BLaER1 treated with 17β-estradiol and CSF1 and Interleukin-3, amounts not matched to agents 10 nM and 100 nM (cell line): ENCODE measurements around the gene KPTN.

Experiments
- H3K27ac ChIP-seq, 11 experiments: shearing (Covaris generic); formaldehyde crosslinking; 2 replicates each; pipeline ENCODE4 v1.8.1; 2022
- H3K27me3 ChIP-seq, 11 experiments: shearing (Covaris generic); formaldehyde crosslinking; 2 replicates each; pipeline ENCODE4 v1.8.1; 2022
- H3K36me3 ChIP-seq, 11 experiments: shearing (Covaris generic); formaldehyde crosslinking; 2 replicates each; pipeline ENCODE4 v1.8.1; 2022
- H3K4me1 ChIP-seq, 10 experiments: shearing (Covaris generic); formaldehyde crosslinking; 2 replicates each; pipeline ENCODE4 v1.8.1; 2022
- H3K4me2 ChIP-seq, 11 experiments: shearing (Covaris generic); formaldehyde crosslinking; 2 replicates each; pipeline ENCODE4 v1.8.1; 2022
- H3K4me3 ChIP-seq, 10 experiments: shearing (Covaris generic); formaldehyde crosslinking; 2 replicates each; pipeline ENCODE4 v1.8.1; 2022
- H3K9ac ChIP-seq, 11 experiments: shearing (Covaris generic); formaldehyde crosslinking; 2 replicates each; pipeline ENCODE4 v1.8.1; 2022
- H3K9me3 ChIP-seq, 11 experiments: shearing (Covaris generic); formaldehyde crosslinking; replicated peaks in 1 of 11; 2 replicates each; pipeline ENCODE4 v1.8.1; 2022
- H4K20me1 ChIP-seq, 11 experiments: shearing (Covaris generic); formaldehyde crosslinking; 2 replicates each; pipeline ENCODE4 v1.8.1; 2022
- Cebpa-rat ChIP-seq, 11 experiments: shearing (Covaris generic); IDR thresholded peaks; 2 replicates each; pipeline ENCODE4 v1.8.1; 2022

The KPTN gene

DNA sequence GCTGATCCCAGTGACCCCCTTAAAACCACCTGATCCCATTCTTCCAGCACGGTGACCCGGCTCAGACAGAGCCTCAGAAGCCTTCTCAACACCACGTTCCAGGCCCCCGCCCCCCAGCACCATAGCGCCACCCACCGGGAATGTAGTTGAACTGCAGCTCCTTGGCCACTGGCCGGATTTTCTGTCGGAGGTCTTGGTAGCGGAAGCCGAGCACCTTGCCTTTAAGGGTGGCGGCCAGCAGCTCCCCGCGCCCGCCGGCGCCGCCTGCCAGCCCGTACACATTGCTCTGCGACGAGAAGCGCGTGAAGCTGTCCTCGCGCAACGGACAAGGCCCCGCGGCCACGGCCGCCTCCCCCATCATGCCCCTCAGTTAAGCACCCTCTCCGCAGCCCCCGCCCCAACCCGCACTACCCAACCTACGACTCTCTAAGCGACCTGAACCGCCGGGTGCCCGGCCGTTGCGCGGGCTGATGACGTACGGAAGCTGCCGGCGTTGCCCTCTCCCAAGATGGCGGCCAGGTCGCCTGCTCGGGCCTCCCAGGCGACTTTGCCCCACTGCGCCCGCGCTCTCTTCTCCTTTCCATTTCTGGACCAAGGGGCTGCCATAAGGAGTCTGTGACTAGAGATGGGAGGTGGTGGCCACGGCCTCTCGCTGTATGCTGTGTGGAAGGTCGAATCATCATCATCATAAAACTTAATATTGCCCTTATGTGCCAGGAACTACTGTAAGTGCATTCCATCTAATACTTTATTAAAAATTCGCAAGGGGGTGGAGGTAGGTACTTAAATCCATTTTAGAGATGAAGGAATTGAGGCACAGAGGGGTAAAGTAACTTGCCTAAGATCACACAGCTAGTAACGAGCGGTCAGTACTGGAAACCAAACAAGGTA lies at the start of gene KPTN:
Gene KPTN (minus strand): TSS at position 420 of the 891 bp plus-strand sequence. CDS start 59 bp downstream, at position 361.
- Histone ChIP-seq H3K36me3 (peaks cover 0 to 13% (median under 1%) of the 10 kb centered on the region in 11 experiments; a peak in 11 of 22 replicates), H3K4me2 (peak within 1 kb of the TSS; percentile 75 to 92 (median 88)), H4K20me1 (peaks cover 0 to 13% (median 0%) of the 10 kb centered on the region in 11 experiments; a peak in 4 of 22 replicates), H3K9ac (peak within 1 kb of the TSS; percentile 89 to 97 (median 93)), H3K9me3 (no peaks in the 10 kb centered on the region), H3K4me1 (peaks cover 35 to 52% (median 48%) of the 10 kb centered on the region in 10 experiments), H3K27me3 (no peaks in the 10 kb centered on the region), H3K4me3 (peak within 1 kb of the TSS; percentile 60 to 79 (median 68)), H3K27ac (peak within 1 kb of the TSS; percentile 89 to 96 (median 93))
- TF ChIP-seq Cebpa-rat (IDR thresholded peaks at IDR 0.05), result no peak

DNA sequence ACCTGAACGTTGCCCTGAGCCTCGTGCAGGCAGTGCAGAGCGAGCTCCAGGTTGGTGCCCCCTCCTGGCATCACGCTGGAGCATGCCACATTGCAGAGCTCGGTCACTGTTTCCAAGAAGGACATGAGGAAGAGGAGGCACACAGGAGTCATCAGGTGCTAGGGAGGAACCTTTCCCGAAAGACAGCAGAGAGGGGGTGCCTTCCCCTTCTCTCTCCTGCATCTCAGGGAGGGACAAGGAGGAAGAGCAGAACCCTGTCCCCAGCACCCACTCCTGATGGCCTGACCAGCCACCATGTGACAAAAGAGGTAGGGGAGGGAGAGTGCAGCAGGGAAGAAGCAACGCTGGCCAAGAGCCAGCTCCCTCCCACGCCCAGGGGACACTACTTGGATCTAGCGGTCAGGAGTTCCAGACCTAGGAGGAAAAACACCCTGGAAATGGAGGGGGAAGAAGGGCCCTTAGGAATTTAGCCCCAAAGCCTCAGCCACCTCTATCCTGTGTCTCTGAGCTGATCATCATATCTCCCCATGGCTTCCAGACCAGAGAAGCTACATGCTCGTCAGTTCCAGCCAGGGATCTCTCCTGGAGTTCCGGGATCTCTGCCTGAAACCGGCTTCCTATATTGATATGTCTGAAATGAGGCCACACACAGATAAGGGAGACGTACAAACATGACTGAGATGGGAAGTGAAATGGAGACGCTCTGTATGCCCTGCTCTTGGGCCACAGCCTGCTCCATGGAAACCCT lies 47.8 kb upstream of the KPTN start:
- Histone ChIP-seq H3K36me3 (no peaks in the 10 kb centered on the region), H3K4me2 (peak overlapping the region in 2 of 11 experiments; percentile 1 to 46; a peak in 1 of 22 replicates), H3K4me1 (peaks cover 0 to 6% (median 2%) of the 10 kb centered on the region in 10 experiments; a peak in 4 of 20 replicates), H4K20me1 (no peaks in the 10 kb centered on the region; a peak in 1 of 22 replicates), H3K4me3 (no peak overlapping the region), H3K9ac (no peak overlapping the region), H3K9me3 (no peaks in the 10 kb centered on the region), H3K27ac (no peak overlapping the region), H3K27me3 (peaks cover 0 to 10% (median 0%) of the 10 kb centered on the region in 11 experiments; a peak in 1 of 22 replicates)
- no peak for TF ChIP-seq Cebpa-rat (IDR thresholded peaks at IDR 0.05)

DNA sequence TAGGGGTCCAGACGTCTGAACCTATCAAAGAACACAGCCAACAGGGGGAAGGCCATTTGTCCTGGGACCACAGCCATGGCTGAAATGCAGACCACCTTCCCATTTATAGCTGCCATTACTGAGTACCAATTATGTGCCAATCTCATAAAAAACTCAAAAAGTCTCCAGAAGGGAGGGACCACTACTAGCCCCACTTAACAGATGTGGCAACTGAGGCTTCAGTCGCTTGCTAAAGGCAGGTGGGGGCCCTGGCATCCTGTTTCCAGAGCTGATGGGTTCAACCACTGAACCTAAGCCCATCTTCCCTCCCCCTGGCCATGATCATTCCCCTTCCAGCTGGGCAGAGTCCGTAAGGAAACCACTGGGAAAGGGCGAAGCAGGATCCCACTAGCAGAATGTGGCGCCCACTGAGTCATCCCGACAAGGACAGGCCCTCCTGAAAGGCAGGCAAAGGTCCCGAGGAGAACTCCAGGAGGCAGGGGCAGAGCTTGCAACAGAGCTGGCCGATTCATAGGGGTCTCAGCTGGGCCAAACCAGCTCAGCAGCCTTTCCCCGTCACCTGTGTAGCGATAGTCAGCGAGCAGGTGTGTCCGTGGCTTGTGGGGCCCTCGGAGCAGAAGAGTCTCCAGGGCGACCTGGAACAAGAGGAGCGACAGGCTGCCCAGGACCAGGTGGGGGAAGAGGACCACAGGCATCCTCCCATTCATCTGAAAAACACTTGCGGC lies 45.2 kb upstream of the KPTN start:
- no peak overlapping the region for H3K4me3 ChIP-seq
- no peak overlapping the region for H3K27ac ChIP-seq
- no peaks in the 10 kb centered on the region for H3K9me3 ChIP-seq
- H3K4me1 ChIP-seq, result peaks cover 0 to 7% (median 4%) of the 10 kb centered on the region in 10 experiments; a peak in 10 of 20 replicates
- TF ChIP-seq Cebpa-rat (IDR thresholded peaks at IDR 0.05), result no peak
- no peak overlapping the region for H3K9ac ChIP-seq
- H3K27me3 ChIP-seq, result peaks cover 0 to 10% (median 0%) of the 10 kb centered on the region in 11 experiments; a peak in 1 of 22 replicates
- H4K20me1 ChIP-seq, result no peaks in the 10 kb centered on the region; a peak in 1 of 22 replicates
- no peaks in the 10 kb centered on the region for H3K36me3 ChIP-seq
- H3K4me2 ChIP-seq, result peak overlapping the region in 2 of 11 experiments; percentile 16 to 25; a peak in 2 of 22 replicates

DNA sequence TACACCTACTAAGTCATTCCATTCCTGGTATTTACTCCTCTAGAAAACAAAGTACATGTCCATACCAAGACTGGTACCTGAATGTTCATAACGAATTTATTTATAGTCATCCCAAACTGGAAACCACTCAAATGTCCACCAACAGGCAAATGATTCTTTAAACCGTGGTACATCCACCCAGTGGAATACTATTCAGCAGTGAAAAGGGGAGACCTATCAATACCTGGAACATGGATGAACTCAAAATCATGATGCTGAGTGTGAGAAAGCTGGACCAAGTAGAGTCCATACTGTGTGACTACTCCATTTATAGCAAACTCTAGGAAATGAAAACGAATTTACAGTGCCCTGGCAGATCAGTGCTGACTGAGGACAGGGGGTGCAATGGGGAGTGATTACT lies 42.8 kb upstream of the KPTN start:
- no peaks in the 10 kb centered on the region for H3K36me3 ChIP-seq
- no peak overlapping the region for H3K27ac ChIP-seq
- H3K9me3 ChIP-seq, result no peaks in the 10 kb centered on the region
- TF ChIP-seq Cebpa-rat (IDR thresholded peaks at IDR 0.05), result no peak
- H3K4me3 ChIP-seq, result no peak overlapping the region
- no peaks in the 10 kb centered on the region for H4K20me1 ChIP-seq
- H3K4me2 ChIP-seq, result no peak overlapping the region
- peaks cover 15 to 31% (median 23%) of the 10 kb centered on the region in 10 experiments for H3K4me1 ChIP-seq
- H3K9ac ChIP-seq, result no peak overlapping the region
- H3K27me3 ChIP-seq, result peaks cover 2 to 9% (median 7%) of the 10 kb centered on the region in 11 experiments

DNA sequence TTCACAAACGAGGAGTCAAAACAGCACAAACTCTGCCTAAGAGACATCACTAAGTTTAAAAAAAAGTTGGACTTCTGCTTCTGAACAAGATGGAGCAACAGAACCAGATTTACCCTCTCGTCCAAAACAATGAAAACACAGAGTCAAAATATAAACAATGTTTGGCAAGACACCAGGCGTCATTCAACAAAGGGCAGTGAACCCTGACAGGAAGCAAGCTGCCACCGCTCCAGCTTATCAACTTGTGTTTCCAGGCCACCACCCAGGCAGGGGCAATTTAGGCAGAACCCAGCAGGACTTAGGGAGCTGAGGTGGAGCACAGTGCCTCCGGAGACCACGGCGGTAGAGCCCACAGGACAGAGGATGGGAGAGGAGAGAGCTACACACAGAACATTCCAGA lies 39.5 kb upstream of the KPTN start:
- H3K27me3 ChIP-seq, result peaks cover 31 to 40% (median 38%) of the 10 kb centered on the region in 11 experiments
- peak overlapping the region in 9 of 11 experiments; percentile 27 to 73 (median 62); a peak in 16 of 22 replicates for H3K27ac ChIP-seq
- peak overlapping the region; percentile 54 to 86 (median 63) for H3K4me2 ChIP-seq
- H4K20me1 ChIP-seq, result peaks cover 0 to 30% (median 0%) of the 10 kb centered on the region in 11 experiments; a peak in 6 of 22 replicates
- no peaks in the 10 kb centered on the region for H3K9me3 ChIP-seq
- H3K9ac ChIP-seq, result peak overlapping the region in 8 of 11 experiments; percentile 7 to 60 (median 44); a peak in 10 of 22 replicates
- peak in 6 of 11 experiments; percentile 18 to 57 (median 46); a peak in 6 of 22 replicates for TF ChIP-seq Cebpa-rat (IDR thresholded peaks at IDR 0.05)
- H3K36me3 ChIP-seq, result no peaks in the 10 kb centered on the region
- no peak overlapping the region for H3K4me3 ChIP-seq
- H3K4me1 ChIP-seq, result peaks cover 12 to 44% (median 33%) of the 10 kb centered on the region in 10 experiments

DNA sequence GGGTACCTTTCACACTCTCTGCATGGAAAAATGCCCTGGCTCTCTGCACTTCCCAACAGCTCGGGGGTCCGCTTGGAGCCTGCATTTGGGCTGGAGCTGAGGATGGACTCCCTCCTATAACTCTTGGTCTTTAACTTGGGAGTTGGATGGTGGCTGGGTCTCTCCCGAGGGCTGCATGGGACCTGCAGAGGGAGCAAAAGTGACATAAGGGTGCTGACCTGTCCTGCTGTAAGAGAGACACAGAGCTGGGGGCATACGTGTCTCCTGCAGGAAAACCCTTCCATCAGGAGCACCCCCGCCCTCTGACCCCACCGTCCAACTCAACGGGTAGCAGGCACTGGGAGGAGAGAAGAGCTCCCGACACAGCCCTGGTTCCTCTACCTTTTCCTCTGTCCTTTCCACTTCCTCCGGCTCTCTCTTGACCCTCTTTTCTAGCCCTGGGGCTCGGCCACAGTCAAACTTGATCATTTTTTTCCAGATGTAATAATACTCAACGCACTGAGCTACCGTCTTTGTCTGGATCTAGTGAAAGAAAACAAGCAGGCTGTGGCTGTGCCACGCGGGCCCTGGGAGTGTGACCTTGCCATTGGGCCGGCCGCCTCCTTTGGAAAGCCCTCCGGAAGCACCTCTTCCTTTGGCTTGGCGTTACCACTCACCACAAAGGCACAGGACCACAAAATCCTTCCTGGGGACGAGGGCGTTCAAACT lies 37.6 kb upstream of the KPTN start:
- H3K9ac ChIP-seq, result no peak overlapping the region

DNA sequence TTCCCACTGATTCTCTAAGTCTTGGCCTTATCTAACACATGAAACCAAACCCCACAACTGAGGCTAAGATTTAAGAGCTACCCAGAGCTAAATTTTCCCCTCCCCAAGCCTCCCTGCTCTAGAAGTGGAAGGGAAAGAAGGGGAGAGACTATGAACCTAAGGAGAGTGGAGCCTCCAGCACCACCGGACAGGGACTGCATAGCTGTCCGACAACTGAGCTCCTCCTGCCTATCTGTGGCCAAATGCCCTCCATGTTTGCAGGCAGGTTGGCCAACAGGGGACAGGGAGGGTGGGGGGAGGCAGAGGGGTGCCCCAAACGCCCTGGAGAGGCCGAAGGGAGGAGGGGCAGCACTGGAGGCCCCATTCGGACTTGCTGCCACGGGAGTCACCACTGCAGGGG lies 36.8 kb upstream of the KPTN start:
- Histone ChIP-seq H3K36me3 (no peaks in the 10 kb centered on the region), H3K4me3 (no peak overlapping the region), H3K9me3 (no peaks in the 10 kb centered on the region), H3K9ac (no peak overlapping the region), H4K20me1 (peaks cover 0 to 31% (median 0%) of the 10 kb centered on the region in 11 experiments; a peak in 6 of 22 replicates), H3K4me2 (no peak overlapping the region), H3K4me1 (peaks cover 25 to 70% (median 55%) of the 10 kb centered on the region in 10 experiments), H3K27me3 (peaks cover 42 to 58% (median 55%) of the 10 kb centered on the region in 11 experiments), H3K27ac (no peak overlapping the region)
- TF ChIP-seq Cebpa-rat (IDR thresholded peaks at IDR 0.05), result no peak

More for the DNA sequence above, 37.6 kb upstream of the KPTN start:
- Histone ChIP-seq H3K4me2 (peak overlapping the region in 3 of 11 experiments; percentile 1 to 86 (median 66); a peak in 2 of 22 replicates), H3K9me3 (no peaks in the 10 kb centered on the region), H3K4me1 (peaks cover 20 to 63% (median 48%) of the 10 kb centered on the region in 10 experiments), H4K20me1 (peaks cover 0 to 31% (median 0%) of the 10 kb centered on the region in 11 experiments; a peak in 6 of 22 replicates), H3K27me3 (peaks cover 42 to 54% (median 49%) of the 10 kb centered on the region in 11 experiments), H3K36me3 (no peaks in the 10 kb centered on the region), H3K27ac (no peak overlapping the region), H3K4me3 (no peak overlapping the region)
- TF ChIP-seq Cebpa-rat (IDR thresholded peaks at IDR 0.05), result no peak
